AG09319 (cell line): ENCODE data around the gene SPATA3.

Source experiments
- DNase-seq: peaks from one replicate; pipeline ENCODE4 v3.0.0-alpha.2; 2010; ENCODE audit warnings: low read depth; ENCODE audit errors: extremely low read depth
- TF ChIP-seq, protein P1 (sequence below): IDR thresholded peaks from 2 replicates; pipeline ENCODE4 v1.5.1; 2011; ENCODE audit warnings: low read depth, mild to moderate bottlenecking, inconsistent platforms, low read length, moderate library complexity

The SPATA3 gene

DNA sequence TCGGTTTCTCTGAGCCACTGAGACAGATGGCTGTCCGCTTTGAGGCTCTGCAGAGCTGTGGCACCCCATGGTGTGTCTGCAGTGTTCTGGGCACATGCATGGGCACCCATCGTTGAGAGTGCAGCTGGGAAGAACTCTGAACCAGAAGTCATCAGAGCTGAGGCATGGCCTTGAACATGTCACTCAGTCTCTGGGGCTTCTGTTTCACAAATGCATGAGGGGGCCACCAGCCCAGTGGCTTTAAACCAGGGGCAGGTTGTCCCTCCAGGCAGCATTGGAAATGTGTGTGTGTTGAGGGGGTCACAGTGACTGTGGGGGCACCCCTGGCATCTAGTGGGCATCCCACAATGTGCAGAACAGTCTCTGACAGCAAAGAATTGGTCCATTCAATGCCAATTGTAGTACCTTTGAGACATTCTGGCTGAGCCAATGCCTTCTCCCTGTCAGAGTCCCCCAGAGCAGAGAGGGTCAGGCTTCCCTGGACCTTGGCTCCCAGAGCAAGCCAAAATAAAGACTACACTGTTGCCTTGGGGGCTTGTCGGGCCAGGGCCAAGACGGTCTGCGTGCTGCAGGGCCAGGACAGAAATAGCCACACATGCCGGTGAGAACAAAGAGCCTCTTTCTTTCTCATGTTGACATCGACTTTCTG lies 51.5 kb downstream of the SPATA3 start:
- DNase-seq: no peak
- TF ChIP-seq, protein P1, sequence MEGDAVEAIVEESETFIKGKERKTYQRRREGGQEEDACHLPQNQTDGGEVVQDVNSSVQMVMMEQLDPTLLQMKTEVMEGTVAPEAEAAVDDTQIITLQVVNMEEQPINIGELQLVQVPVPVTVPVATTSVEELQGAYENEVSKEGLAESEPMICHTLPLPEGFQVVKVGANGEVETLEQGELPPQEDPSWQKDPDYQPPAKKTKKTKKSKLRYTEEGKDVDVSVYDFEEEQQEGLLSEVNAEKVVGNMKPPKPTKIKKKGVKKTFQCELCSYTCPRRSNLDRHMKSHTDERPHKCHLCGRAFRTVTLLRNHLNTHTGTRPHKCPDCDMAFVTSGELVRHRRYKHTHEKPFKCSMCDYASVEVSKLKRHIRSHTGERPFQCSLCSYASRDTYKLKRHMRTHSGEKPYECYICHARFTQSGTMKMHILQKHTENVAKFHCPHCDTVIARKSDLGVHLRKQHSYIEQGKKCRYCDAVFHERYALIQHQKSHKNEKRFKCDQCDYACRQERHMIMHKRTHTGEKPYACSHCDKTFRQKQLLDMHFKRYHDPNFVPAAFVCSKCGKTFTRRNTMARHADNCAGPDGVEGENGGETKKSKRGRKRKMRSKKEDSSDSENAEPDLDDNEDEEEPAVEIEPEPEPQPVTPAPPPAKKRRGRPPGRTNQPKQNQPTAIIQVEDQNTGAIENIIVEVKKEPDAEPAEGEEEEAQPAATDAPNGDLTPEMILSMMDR: no peak

- no peak for DNase-seq
- TF ChIP-seq, protein P1: no peak
These were observed 52.3 kb downstream of the SPATA3 start for GRCh38 chr2:231047923-231048915.

DNA sequence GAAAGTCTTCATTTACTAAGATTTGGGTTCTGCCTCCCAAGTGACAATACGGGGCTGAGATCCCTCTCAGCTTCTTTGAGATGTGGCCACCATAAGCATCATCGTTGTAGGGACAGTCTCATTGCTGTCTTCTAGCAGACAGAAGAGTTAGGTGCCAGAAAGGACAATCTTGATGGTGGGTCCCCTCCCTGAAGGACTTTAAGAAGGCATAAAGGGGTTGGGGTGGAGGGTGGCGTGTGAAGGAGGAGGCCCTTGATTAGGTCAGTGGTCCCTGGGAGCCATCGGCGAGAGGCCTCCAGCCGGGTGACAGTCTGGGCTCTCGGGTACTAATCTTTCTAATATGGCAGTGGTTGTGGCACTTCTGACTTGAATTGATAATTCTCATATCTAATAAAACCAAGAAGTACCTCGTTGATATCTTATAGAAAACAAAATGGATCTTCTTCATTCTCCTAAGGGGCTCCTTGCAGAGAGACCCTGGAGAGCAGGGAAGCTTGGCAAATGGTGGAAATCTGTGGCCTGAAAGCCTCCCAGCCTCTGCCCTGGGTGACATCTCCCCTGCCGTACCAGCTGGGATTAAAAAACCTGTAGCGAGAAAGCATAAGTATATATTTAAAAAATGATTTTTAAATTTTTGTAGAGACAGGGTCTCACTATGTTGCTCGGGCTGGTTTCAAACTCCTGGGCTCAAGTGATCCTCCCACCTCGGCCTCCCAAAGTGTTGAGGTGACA lies 53.5 kb downstream of the SPATA3 start:
- TF ChIP-seq, protein P1: no peak
- DNase-seq: no peak

DNA sequence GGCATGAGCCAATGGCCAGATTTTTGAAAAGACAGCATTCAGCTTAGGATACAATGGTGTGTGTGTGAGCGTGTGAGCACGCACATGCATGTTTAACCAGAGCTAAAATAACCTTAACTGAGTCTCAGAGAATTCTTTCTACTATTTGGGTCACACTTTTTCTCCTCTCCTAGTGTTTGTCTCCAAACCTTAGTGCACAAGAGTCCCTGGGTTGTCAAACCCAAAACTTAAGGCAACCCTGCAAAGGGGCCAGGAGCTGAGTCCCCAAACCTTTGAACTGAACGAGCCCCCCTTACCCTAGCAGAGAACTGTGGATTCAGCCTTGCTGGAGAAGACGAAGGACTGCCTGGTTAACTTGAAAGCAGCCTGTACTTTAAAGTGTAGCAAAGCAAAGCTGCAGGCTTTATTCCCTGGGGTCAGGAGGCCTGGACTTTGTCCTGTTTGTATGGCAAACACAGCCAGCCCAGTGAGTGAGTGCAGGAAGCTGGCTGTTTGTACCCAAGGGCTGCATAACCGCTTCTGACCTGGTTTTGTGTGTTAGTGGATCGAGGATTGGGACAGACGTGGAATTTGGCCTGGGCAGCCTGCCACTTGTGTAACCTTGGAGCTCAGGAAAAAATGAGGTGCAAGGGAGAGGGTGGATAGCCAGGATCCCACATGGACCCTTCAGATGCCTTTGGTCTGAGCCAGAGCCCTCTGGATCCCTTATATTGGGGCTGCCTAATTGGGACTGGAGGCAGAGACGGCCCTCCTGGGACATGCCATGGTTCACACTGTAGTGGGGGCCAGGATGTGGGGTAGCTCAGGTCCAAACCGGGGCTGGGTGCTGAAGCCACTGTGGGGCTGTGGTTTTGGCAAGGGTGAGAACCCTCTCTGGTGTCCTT lies 54.3 kb downstream of the SPATA3 start:
- no peak for DNase-seq
- TF ChIP-seq, protein P1: no peak

GRCh38 chr2:231051116-231051515 lies 55.2 kb downstream of the SPATA3 start:
- DNase-seq: no peak
- TF ChIP-seq, protein P1: no peak

DNA sequence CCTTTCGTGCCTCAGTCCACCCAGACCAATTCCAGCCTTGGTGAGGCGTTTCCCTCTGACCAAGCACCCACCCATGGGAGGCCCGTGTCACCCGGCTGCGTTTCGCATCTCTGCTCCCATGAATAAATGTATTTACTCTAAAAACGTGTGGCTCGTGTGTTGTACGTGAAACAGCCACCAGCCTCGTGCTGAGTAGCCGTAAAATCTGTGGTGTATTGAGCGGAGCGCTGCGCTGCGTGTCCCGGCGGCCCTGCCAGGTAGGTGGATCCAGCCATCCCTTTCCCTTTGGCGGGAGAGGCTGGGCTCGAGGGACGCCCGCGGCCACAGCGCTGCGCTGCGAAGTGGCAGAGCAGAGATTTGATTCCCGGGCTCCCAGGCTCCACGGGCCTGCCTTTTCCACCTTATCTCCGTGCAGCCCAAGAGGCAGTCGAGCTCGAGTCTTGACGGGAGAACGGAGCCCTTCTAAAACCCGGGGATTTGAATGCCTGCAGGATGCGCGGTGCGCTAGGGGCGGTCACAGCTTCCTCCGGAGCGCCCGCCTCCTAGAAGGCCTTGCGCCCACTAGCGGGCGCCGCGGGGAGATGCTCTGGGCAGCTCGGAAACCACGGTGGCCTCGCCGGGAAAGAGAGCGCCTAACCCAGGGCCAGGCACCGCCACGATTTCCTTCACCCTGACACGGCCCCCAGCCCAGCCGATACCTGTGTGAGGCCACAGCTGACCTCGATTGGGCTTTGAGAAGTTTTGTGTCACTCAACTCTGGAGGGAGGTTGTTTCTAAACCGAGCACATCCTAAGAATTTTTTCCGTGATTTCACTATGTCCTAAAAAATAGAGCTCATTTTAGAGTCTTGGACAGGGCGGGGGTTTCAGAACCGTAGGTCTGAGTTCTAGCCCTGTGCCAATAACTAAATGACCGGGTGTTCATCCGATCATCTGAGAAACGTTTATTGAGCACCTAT lies 56.9 kb downstream of the SPATA3 start:
- DNase-seq: peak; percentile 37
- TF ChIP-seq, protein P1: peak; percentile 97
